GM19351 (cell line): ENCODE data around the gene RREB1.

Experiments used
- ATAC-seq: cut with Tn5 transposase; IDR thresholded peaks from one replicate; pipeline ENCODE4 v1.9.1; 2021; ENCODE audit warnings: mild to moderate bottlenecking, moderate library complexity; ENCODE audit not compliant: unreplicated experiment

Gene RREB1

GRCh38 chr6:7241709-7242645 lies 134.2 kb downstream of the RREB1 start:
- no peak for ATAC-seq

- ATAC-seq: no peak
Observed at GRCh38 chr6:7242835-7243178, 135.0 kb downstream of the RREB1 start.

GRCh38 chr6:7243179-7243981 lies 135.6 kb downstream of the RREB1 start:
- ATAC-seq: peak; percentile 60

GRCh38 chr6:7245668-7246393 lies 138.1 kb downstream of the RREB1 start:
- ATAC-seq: no peak

- no peak for ATAC-seq
Observed at GRCh38 chr6:7246401-7247178, 138.8 kb downstream of the RREB1 start.

GRCh38 chr6:7247179-7247456 lies 139.4 kb downstream of the RREB1 start:
- ATAC-seq: no peak

GRCh38 chr6:7247828-7248227 lies 140.1 kb downstream of the RREB1 start:
- ATAC-seq: no peak

GRCh38 chr6:7249391-7249790 lies 141.6 kb downstream of the RREB1 start:
- ATAC-seq: no peak

GRCh38 chr6:7249946-7250643 lies 142.3 kb downstream of the RREB1 start:
- no peak for ATAC-seq

GRCh38 chr6:7250812-7251211 lies 143.1 kb downstream of the RREB1 start:
- ATAC-seq: no peak

GRCh38 chr6:7251646-7252260 lies 144.0 kb downstream of the RREB1 start:
- no peak for ATAC-seq

- no peak for ATAC-seq
Observed at GRCh38 chr6:7252390-7252789, 144.6 kb downstream of the RREB1 start.

GRCh38 chr6:7254980-7255835 lies 147.4 kb downstream of the RREB1 start:
- ATAC-seq: no peak

GRCh38 chr6:7255918-7256317 lies 148.2 kb downstream of the RREB1 start:
- no peak for ATAC-seq

- no peak for ATAC-seq
Observed at GRCh38 chr6:7256785-7257184, 149.0 kb downstream of the RREB1 start.

- no peak for ATAC-seq
Observed at GRCh38 chr6:7257521-7258230, 149.9 kb downstream of the RREB1 start.

GRCh38 chr6:7258231-7258763 lies 150.5 kb downstream of the RREB1 start:
- no peak for ATAC-seq
